RWPE1 (cell line): ENCODE measurements around the gene CUEDC1.

Experiments
- CTCF ChIA-PET: fragments of 350-600 bp; sonication (Branson Sonifier 250); formaldehyde crosslinking; extraction: SDS; loops from one replicate; lab custom pipeline; 2021; lab: Yijun Ruan, JAX
- POLR2A ChIA-PET: fragments of 400-600 bp; formaldehyde crosslinking; extraction: SDS; loops from one replicate; lab custom pipeline; 2020; ENCODE audit warnings: antibody characterized with exemption; ENCODE audit not compliant: low non-redundant PET; lab: Yijun Ruan, JAX
- DNase-seq: peaks from one replicate; pipeline ENCODE4 v3.0.0; 2012; ENCODE audit warnings: low spot score
- H3K27ac ChIP-seq: fragments of 450-650 bp; 2 replicates; pipeline ENCODE4 v1.5.1; 2017
- TF ChIP-seq, protein P1 (sequence below): fragments of 450-650 bp; conservative IDR thresholded peaks from 2 replicates; pipeline ENCODE4 v1.5.1; 2017; ENCODE audit warnings: low read depth, mild to moderate bottlenecking

CUEDC1 gene

DNA sequence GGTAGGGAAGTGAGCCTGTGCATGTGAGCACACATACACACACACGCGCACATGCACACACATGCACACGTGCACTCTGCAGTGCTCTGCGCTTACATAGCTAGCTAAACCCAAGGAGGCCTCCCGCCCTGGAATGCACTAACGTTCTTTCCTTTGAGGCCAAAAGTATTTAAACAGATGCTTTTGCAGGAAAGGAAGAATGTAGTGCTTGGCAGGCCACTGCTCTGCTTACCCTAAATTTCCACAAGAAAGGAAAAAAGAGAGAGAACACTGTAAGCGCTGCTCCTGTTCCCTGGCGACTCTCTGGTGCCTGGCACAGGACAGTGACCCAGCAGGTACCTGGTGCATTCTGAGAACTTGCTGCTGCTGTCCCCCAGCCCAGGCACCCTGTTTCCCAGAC is 74.1 kb downstream of the CUEDC1 start:
- no peak for DNase-seq
- peak overlapping the region; percentile 97 for H3K27ac ChIP-seq
- ChIA-PET POLR2A (no interaction called here), CTCF (no interaction called here)
- TF ChIP-seq, protein P1, sequence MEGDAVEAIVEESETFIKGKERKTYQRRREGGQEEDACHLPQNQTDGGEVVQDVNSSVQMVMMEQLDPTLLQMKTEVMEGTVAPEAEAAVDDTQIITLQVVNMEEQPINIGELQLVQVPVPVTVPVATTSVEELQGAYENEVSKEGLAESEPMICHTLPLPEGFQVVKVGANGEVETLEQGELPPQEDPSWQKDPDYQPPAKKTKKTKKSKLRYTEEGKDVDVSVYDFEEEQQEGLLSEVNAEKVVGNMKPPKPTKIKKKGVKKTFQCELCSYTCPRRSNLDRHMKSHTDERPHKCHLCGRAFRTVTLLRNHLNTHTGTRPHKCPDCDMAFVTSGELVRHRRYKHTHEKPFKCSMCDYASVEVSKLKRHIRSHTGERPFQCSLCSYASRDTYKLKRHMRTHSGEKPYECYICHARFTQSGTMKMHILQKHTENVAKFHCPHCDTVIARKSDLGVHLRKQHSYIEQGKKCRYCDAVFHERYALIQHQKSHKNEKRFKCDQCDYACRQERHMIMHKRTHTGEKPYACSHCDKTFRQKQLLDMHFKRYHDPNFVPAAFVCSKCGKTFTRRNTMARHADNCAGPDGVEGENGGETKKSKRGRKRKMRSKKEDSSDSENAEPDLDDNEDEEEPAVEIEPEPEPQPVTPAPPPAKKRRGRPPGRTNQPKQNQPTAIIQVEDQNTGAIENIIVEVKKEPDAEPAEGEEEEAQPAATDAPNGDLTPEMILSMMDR: no peak

DNA sequence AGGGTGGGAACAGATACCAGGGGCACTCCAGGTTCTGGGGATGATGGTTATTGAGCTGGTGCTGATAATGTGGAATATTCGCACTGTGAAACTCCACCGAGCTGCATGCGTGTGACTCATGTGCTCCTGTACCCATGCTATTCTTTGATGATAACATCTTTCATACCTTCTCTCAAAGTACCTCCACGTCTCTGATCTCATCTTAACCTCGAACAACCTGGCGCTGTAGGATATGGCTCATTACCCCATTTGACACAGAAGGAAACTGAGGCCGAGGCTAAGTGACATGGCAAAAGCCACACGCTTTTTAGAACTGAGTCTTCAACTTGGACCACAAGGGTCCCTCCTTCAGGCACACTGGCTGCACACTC is 75.1 kb downstream of the CUEDC1 start:
- H3K27ac ChIP-seq: peak overlapping the region; percentile 97
- TF ChIP-seq, protein P1: no peak
- CTCF ChIA-PET: no interaction called here
- peak; percentile 39 for DNase-seq
- POLR2A ChIA-PET: no interaction called here

DNA sequence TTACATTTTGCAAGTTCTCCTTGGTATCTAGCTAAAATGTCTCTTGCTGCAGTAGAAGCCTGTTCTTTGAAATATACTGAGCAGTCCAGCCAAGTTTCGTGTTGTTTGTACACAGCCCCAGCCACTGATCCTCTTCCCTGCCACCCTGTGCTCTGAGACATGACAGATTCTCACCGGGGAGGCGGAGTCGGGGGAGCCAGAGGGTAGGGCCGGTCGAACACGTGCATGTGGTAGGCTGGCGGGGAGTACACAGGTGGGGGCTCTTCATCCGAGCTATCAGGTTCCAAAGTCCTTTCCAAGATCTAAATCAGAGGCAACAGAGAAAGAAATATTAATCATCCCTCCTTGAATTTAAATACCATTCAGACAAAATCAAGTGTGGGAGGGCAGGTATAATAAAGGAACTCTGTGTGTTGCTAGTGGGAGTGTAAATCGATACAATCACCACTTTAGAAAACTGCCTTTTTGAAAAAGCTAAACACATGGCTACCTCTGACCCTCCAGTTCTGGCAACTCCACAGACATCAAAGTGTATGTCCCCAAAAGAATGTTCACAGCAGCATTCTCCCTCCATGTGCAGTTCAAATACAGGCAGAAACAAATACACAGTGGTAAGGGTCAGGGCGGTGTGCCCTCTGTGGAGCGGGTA is 75.7 kb downstream of the CUEDC1 start:
- CTCF ChIA-PET: no interaction called here
- H3K27ac ChIP-seq: peak overlapping the region; percentile 97
- TF ChIP-seq, protein P1: no peak
- peak; percentile 57 for DNase-seq
- POLR2A ChIA-PET: no interaction called here

DNA sequence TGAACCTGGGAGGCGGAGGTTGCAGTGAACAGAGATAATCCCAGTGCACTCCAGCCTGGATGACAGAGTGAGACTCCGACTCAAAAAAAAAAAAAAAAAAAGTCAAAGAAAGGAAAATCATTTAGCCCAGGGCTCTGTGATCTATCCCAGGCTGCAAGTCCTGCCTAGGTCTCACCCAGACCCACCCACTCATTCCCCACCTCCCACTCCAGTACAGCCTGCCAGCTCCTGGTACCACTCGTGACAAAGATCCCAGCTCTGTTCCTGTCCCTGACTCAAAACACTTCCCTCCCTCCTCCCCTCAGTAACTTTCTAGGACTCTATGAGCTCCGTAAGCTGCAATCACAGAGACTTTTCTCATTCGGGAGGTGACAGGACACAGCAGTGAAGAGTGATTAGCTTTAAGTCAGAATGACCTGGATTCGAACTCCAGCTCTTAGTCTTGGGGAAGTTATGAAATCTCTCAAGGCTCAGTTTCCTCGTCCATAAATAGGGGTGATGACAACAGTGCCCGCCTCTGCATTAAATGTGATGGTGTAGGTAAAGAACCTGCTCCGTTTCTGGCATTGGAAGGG is 77.3 kb downstream of the CUEDC1 start:
- CTCF ChIA-PET: interaction anchor here (0.6 to 0.7 kb wide), 2 partner anchors 272 to 380 kb away, joined by 3 to 5 read pairs; no protein-coding TSS in a partner anchor
- POLR2A ChIA-PET: no interaction called here
- DNase-seq: no peak
- H3K27ac ChIP-seq: peak overlapping the region; percentile 97
- TF ChIP-seq, protein P1: no peak

DNA sequence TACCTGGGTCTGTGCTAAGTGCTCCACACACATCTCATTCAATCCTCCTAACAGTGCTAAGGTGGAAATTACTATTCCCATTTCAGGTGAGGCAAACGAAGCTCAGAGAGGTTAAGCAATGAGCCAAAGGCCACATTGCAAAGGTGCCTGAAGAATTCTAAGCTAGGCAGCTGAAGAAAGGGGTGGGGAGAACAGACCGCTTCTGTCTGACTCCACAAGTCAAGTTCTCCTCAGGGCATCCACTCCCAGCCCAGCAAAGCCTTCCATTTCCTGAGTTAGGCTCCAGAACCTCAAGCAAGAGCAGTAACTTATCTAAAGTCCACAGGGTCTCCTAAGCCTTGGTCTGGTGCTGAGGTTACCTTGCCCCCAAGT is 78.4 kb downstream of the CUEDC1 start:
- ChIA-PET POLR2A (no interaction called here), CTCF (interaction anchor here (0.7 kb wide), 1 partner anchor 15 kb away, joined by 4 read pairs; no protein-coding TSS in a partner anchor)
- TF ChIP-seq, protein P1: no peak
- H3K27ac ChIP-seq: peak overlapping the region; percentile 97
- no peak for DNase-seq

DNA sequence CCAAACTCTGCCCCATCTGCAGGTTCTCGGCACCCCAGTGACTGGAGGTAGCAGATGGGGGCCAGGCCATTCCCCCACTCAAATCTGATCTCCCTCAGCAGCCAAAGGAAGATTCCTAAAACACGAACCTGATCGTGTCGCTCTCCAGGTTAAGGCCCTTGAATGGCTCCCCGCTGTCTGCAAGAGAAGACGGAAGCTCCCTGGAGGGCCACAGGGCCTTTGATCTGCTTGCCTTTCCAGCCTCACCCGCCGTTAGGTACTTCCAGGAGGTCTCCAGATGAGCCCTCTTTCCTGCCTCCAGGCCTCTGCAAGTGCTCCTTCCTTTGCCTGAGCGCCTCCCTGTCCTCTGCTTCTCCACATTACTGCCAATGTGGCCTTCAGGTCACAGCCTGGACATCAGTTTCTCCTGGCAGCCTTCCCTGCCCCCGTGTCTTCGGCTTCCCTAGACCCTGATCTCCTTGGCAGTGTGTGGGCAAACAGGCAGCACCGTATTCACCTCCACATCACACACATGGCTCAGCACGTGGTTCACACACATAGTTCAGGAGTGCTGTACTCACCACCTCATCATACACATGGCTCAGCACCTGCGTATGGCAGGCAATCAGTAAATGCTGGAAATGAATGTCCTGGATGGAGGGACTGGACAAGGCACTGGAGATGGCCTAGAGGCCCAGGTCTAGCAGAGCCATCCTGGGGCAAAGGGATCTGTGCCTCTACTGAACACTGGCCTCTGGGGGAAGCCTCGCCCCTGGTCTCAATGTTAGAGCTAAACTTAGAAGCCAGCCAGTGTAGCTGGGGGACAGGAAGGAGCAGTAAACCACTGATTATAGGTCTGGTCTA is 79.0 kb downstream of the CUEDC1 start:
- ChIA-PET POLR2A (no interaction called here), CTCF (interaction anchor here (0.6 to 2.2 kb wide), 4 partner anchors 9 to 125 kb away, joined by 3 to 14 read pairs (median 4); no protein-coding TSS in a partner anchor)
- DNase-seq: no peak
- H3K27ac ChIP-seq: peak overlapping the region; percentile 97
- TF ChIP-seq, protein P1: no peak
